HG03457 (cell line): Measurements from ENCODE around the gene FANCE.
A peak's percentile ranks its signal among the peaks of the same experiment; 100 is the strongest.

Experiments used
- ATAC-seq: cut with Tn5 transposase; IDR thresholded peaks from one replicate; pipeline ENCODE4 v1.9.1; 2021; ENCODE audit warnings: moderate number of reproducible peaks; ENCODE audit not compliant: unreplicated experiment

The FANCE gene

DNA sequence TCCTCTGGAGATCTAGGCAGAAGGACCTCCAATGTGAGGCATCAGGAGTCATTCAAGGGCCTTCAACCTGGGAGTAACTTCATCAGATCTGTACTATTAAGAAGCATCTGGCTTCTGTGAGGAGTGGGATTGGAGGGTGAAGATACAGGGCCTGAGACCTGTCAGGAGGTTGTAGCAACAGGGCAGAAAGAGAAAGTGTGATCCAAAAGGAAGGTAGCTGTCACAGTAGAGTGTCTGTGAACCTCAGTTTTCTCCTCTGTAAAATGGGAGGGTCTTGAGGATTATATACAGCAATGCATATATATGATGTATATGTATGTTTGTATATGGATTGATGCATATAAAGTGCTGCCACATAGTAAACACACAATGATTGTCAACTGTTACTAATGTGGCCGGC lies 13.5 kb downstream of the FANCE start:
- no peak for ATAC-seq

DNA sequence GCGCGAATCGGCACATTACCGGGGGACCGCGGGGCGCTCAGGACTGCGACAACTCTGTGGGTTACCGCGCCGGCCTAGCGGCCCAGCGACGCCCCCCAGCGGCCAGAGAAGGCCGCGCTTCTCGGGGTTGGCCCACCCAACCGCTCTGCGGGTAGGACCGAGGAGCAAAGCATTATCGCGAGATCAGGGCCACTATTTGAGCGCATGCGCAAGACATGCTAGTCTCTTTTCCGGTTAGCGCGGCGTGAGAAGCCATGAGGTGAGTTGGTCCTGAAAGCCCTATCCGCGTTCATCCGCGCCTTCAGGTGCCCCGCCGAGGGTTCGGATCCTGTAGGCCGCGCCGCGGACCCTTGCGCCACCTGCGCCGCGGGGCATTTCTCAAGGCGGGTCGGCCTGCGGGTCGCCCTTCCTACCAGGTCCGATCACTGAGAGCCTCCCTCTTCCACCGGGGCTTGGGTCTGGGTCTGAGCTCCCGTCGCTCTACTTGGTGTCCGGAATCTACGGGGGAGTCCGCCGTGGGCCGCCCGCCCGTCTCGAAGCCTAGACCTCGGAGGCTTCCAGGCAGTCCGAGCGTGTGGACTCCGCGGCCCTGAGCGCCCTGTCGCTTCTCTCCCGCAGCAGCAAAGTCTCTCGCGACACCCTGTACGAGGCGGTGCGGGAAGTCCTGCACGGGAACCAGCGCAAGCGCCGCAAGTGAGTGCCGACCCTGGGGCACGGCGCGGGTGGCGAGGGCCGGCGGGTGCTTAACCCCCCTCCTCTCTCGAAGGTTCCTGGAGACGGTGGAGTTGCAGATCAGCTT lies 16.2 kb downstream of the FANCE start, which contains the start of gene RPL10A:
TSS of gene RPL10A (plus strand) at position 221 of the 799 bp plus-strand sequence. CDS start at position 255, 34 bp downstream.
- ATAC-seq, result peak; percentile 67

DNA sequence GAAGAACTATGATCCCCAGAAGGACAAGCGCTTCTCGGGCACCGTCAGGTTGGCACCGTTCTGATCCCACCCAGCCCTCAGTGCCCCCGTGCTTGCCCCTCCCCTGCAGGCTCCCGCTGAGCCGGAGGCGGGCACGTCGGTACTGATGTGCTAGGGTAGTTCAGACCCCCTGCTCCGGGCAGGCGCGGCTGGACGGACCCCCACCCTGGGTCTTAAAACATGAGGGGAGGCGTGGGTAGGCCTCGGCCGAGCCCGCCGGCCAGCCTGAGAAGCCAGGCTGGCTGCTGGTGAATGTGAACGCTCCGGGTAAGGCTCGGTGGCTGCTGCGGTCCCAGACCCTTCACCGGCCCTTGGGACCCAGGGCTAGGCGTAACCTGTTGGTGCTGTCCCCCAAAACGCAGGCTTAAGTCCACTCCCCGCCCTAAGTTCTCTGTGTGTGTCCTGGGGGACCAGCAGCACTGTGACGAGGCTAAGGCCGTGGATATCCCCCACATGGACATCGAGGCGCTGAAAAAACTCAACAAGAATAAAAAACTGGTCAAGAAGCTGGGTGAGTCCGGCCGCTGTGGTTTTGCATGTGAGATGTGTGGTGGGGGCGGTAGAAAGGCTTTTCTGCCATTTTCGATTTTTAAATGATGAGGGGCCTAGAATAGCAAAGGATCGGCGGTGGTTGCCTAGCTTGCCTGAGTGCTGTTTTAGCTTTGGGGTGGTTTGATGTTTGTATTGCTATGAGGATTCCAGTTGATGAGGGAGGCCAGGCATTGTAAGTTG lies 17.0 kb downstream of the FANCE start:
- no peak for ATAC-seq

DNA sequence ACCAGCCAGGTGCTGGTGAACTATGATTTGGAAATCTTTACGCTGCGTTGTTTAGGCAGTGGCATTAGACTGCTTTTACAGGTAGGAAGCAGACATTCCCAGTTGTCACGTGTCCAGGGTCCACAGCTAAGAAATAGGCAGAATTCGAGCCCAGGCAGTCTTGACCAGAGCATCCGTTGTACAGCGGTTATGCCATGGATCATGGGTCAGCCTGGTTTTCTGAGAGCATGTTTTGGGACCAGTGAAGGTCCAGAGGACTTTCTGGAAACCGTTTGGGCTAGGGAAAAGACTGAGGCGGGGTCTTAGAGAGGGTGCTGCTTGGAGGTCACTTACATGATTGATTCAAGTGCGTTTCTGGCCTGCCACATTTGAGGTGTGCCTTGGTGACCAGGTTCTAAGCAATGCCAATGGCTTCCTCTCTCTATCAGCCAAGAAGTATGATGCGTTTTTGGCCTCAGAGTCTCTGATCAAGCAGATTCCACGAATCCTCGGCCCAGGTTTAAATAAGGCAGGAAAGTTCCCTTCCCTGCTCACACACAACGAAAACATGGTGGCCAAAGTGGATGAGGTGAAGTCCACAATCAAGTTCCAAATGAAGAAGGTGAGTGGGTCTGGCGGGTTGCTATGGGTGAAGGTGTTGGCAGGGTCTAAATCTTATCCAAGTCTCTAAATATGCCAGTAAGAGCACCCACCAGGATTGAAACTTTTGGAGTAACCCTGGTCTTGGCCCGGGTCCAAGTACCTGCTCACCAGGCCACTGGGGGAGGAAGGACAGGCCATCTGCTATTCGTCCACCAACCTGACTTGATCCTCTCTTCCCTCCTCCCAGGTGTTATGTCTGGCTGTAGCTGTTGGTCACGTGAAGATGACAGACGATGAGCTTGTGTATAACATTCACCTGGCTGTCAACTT lies 17.9 kb downstream of the FANCE start:
- ATAC-seq, result no peak

DNA sequence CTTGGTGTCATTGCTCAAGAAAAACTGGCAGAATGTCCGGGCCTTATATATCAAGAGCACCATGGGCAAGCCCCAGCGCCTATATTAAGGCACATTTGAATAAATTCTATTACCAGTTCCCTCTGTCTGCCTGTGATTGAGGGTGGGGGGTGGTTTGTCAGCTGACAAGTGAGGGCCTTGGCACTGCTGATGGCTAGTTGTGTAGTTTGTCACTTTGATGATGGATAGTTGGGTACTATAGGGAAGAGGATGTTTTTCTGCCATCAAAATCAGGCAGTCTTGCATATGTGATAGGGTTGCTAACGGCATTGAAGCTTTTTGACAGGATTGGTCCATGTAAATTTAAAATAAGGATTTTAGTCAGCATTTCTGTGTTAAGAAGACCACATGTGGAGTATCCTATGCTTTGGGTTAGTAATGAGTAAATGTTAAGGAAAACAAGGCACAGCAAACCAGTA lies 18.6 kb downstream of the FANCE start:
- no peak for ATAC-seq

DNA sequence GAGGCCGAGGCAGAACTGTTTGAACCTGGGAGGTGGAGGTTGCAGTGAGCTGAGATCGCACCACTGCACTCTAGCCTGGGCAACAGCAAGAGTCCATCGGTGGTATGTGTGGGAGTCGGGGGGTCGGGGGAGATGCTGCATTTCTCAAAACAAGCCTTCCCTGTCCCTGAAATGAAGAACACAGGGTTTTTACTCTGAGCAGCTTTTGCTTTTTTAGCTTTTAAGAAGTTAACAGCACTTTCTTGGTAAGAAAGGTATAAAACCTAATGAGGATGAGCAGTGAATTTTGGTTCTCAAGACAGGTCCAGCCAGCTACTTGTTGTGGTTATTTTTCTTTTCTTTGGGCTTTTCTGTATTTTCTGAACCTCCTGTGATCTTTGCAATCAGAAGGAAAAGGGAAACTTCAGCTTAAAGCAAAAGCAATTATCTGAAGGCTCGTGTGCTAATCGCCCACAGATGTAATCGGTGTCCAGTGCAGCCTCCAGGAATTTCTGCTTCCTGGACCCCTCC lies 19.8 kb downstream of the FANCE start:
- ATAC-seq, result no peak

DNA sequence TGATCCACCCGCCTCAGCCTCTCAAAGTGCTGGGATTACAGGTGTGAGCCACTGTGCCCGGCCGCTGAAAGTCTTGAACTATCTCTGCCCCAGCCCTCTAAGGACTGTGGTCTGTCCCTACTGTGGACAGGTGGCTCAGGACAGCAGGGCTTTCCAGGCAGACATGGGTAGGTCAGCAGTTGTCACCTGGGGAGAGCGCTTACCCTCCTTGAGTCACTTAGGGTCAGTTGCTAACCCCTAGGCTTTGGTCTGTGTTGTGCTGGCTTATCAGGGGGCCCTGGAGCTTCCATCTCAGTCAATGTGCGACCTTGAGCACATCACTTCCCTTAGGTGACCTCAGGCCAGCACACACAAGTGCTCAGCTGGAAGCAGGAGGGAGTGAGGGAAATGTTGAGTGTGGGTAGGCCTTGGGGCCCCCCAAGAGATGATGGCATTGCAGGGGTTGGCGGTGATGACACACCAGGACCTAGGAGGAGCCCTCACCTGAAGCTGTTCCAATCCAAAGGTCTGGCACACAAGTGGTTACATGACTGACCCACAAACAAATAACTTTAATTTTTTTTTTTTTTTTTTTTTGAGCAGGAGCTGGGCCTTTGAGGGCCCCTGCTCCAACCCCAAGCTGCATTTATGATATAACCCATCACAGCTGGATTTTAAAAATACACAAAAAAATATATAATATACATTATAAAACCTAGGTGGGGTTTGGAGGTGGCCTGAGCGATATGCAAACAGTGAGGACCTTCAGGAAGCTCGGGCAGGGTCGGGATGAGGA lies 21.1 kb downstream of the FANCE start:
- ATAC-seq, result no peak

DNA sequence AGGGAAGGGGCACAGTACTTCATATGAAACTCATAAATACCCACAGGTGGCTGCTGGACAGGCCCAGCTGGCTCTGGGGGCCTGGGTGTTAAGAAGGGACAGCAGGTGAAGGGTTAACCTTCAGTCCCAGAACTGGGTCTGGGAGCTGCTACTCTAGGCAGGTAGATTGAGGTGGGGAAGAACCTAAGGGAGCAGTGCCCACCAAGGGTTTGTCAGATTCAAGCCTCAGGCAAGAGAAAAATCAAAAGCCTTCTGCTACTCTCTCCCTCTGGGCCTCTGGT lies 21.7 kb downstream of the FANCE start:
- ATAC-seq, result no peak

DNA sequence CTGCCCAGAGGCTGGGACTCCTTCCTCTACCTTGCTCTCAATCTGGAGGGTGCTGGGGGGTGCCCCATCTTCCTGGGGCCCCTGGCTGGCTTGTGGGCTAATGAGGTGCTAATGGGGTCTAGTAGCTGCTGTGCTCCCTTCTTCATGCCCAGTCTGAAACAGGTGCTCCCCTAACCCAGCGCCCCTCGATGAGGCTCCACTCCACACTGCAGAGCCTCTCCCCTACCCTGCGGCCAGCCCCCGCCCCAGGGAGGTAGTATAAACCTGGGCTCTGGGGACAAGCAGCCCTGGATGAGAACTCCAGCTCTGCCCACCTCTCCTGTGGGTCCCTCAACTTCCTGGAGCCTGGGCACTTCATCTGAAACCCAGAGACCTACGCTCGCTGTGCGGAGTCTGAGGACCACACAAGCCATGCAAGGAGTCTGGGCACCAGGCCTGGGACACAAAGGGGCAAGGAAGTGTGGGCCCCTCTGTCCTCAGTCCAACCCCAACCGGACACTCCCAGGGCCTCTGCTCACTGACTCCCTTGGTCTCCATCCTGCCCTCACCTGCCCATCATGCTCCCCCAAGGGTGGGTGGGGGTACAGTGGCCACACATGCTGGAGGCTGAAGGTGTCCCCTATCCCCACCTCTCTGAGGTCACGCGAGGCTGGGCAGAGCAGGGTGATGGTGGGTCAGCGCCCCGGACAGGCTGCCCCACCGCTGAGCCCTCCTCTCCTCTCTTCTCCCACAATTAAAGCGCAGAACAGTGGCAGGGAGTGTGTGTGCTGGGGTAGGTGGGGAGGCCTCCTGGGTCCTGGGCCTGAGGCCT lies 22.2 kb downstream of the FANCE start:
- ATAC-seq, result no peak

DNA sequence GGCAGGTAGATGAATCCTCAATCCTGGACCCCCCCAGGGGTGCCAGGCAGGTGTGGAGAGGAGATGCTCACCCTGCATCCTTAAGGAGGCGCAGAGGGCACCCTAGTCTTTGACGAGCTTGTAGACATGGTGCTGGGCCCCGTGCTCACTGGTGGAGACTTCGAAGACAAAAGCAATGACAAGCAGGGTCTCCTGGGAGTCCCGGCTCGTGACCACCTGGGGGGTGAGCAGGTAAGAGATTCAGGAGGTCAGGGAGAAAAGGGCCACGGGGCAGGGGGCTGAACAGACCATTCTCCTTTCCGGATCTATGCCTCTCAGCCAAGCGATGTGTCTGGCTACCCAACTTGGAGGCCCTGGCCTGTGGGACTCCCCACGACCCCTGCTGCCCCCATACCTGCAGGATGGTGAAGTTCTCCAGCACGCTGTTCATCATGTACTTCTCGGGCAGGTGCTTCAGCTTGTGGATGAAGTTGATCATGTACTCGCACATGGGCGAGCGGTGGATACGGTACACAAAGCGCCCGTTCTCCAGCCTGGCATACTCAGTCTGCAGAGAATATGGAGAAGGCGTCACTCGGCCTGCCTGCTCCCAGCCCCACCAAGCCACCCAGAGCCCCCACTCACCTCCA lies 22.9 kb downstream of the FANCE start:
- ATAC-seq, result no peak

DNA sequence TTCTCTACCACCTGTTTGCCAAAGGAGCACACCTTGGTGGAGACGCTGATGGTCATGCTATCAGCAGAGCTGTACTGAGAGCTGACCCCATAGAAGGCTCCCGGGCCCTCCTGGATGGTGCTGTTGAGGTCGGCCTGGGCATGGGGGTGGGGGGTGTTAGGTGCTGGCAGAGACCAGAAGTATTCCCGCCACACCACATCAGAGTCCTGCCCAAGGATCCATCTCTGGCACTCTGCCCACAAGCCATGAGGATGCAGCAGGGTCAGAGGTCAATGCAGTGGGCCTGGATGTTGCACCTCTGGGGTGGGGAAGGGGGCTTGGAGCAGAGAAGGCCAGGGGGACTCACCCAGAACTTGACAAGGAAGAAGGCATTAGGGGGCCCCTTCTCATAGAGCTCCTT lies 23.4 kb downstream of the FANCE start:
- ATAC-seq, result no peak

DNA sequence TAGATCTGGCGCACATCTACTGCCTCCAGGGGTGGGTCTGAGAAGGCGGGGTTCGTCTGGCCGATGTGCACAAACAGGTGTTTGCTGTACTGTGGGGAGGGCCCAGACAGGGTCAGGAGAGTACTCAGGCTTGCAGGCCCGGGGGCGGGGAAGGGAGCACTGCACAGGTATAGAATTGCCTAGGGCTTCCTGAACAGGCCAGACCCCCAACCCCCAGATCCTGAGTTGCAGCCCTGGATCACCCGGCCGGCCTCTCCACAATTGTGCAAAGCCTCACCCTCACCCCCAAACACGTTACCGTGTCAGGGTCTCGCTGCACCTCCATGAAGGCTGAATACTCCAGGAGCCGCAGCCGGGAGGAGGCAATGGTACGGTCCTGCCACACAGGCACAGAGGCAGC lies 23.9 kb downstream of the FANCE start:
- ATAC-seq, result no peak

DNA sequence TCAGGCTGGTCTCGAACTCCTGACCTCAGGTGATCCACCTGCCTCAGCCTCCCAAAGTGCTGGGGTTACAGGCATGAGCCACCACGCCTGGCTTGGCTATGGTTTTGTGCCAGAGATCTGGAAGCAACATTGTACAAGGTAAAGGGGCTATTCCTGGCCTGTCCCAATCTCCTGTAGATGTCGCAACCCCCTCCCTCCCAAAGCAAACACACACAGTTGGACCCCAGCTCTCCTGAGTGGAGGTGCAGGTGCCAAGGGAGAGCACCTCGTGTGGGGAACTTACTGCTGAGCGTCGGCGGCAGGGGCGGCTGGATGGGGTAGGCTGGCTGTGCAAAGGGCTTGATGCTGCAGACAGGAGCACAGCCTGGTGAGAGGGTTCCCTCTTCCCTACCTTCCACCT lies 24.9 kb downstream of the FANCE start:
- ATAC-seq, result no peak

DNA sequence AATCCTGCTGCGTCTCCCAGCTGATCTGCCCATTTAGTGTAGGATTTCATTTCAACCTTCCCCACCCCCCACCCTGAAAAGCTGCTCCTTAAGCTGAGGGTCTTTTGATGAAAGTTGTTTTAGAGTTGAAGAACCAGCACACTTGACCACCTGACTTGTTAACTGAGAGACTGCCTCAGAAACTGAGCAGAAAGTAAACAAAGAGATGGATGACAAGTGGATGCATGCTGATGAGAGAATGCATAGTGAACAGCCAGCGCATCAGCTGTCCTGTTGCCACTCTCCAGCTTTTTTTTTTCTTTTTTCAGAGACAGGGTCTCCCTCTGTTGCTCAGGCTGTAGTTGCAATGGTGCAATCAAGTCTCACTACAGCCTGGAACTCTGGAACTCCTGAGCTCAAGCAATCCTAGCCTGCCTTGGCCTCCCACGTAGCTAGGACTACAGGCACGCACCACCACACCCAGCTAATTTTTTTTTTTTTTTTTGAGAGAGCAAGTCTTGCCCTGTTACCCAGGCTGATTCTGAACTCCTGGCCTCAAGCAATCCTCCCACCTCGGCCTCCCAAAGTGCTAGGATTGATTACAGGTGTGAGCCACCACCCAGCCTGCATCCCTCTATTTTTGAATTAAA lies 25.5 kb downstream of the FANCE start:
- no peak for ATAC-seq

DNA sequence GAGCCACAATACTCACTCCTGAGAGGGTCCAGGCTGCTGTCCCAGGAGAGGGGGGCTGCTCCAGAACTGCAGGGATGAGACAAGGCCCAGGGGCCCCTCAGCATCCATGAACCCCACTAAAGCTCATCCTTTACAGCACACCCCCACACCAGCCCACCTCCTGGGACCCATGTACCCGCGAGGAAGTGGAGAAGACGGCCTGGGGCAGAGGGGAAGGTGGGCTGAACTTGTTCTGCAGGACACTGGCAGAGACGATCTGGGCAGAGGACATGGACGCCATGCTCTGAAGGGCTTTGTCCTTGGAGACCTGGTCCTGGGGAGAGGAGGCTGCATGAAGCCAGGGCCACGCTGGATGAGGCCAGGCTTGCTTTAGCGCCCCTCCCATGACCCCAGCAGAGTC lies 26.1 kb downstream of the FANCE start:
- ATAC-seq, result no peak

DNA sequence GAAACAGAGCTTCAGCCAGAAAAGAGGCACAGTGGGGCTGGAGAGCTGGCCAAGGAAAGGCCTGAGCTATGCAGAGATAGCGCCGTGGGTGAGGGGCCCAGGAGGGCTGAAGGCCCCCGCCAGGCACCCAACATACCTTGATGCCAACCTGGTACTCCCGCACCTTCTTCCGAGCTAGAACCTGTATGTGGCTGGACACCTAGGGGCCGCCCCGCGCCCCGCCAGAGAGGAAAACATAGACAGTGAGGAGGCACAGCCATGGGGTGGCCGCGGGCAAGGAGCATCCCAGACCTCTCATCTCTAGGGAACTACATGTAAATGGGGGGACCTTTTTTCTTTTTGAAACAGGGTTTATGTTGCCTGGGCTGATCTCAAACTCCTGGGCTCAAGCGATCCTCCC lies 28.0 kb downstream of the FANCE start:
- no peak for ATAC-seq

DNA sequence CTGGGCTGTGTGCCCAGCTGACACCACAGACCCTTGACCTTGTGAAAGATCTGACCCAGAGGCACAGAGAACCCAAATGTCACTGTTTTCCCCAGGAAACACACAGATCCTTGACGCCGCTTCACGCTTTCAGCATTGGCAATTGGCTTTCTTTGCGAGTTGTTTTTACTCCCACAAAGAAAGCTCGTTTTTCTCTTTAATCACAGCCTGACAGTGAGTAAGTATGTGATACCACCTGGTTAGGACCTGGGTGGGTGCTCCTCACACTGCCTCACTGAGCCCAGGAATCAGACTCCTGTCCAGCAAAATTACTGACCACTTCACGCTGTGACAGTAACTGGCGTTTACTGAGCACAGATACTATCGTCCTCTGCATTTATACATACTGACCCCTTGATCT lies 29.1 kb downstream of the FANCE start:
- no peak for ATAC-seq

DNA sequence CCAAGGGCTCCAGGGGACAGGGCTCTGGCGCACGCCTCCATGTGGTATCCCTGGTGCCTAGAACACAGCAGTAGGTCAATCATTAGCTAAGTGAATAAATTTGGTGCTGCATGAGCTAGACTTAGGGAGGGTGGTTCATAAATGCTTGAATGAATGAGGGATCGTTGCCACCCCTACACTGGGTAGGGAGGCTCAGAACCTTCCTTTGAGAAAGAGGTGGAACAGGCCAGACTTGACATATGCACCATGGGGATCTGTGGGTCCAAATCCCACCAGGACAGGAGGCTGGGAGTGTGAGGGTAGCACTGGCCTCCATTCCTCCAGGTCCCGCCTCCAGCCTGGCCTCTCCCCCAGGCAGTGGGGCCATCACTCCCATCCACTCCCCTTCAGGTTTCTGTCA lies 30.9 kb downstream of the FANCE start:
- no peak for ATAC-seq

DNA sequence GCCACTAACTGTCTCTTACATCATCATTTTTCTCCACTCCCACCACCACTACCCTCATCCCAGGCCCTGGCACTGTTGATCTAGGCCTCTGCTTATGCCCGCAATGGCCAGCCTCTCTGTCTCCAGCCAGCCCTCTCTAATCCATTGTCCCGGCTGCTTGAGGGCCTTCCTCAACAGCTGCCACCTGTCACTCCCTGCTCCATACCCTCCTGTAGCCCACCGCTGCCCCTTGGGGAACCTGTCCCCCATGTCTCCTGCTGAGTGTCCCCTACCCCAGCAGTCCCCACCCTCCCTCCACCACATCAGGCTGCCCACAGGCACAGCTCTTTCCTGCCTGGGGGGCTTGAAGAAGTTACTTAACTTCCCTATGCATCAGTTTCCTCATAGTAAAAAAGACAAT lies 31.4 kb downstream of the FANCE start:
- no peak for ATAC-seq
